Measurements from ENCODE around the gene PTGES3. TPM values are rescaled to one million over a fixed set of nuclear protein-coding genes. Genes with fewer than 3 reads are reported as not detected.

PTGES3 gene
- total RNA-seq, 2 experiments from 2014 or later: 240 to 241 TPM

- Mint-ChIP-seq H3K4me1 (peaks cover 68% of the 10 kb centered on the region), H3K27ac (peak overlapping the region; percentile 48), H3K4me3 (peak overlapping the region; percentile 96), H3K36me3 (ENCODE audit: low read depth) (peaks cover 34% of the 10 kb centered on the region), H3K27me3 (no peaks in the 10 kb centered on the region), H3K9me3 (no peaks in the 10 kb centered on the region)
- ChIA-PET POLR2A (interaction anchor here (1.7 to 5.5 kb wide), 2 partner anchors 13 to 151 kb away, joined by 3 to 103 read pairs; partner anchors contain the start of gene ATP5F1B), CTCF (interaction anchor here (0.7 kb wide), 1 partner anchor 49 kb away, joined by 3 read pairs; no protein-coding TSS in a partner anchor)
- DNase-seq: no peak
These were observed 55.2 kb downstream of the PTGES3 start for GRCh38 chr12:56632701-56633467.

DNA sequence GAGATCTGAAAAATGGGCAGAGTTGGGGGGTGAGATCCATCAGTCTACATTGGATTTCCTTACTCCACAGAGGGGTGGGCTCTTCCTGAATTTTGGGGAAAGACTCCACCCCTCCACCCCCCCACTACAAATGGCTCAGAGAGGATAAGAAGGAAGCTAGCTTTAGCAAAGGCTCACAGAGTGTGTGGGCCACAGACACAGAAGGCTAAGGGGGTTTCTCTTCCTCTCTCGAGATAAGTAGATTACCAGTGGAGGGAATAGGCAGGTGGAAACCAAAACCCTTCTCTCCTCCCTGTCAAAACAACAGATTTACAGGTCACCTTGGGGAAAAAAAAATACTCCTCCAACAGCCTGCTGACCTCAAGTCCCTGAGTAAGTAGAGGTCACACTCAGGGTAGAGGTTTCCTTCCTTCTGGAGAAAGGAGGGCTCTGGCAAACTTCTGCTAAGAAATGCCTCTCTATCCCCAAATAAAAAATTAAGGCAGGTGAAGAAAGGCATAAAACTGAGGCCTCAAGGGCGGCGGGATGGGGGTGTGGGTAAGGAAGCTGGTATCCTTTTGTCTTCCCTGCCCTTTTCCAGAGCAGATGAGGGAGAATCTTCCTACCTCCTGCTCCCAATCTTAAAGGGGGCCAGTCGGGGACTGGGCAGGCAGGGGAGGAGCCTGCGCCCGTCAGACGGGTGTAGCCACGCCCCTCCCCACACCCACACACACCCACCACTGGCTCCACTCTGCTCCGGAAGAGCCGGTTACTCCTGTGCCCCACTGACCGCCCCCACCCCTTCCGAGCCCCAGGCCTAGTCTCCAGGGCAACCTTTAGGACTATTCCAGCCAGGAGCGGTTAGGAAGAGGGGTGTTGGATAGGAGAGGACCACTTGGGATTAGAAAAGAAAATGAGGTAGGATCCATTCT lies 56.0 kb downstream of the PTGES3 start:
- CTCF ChIA-PET: no interaction called here
- Mint-ChIP-seq H3K27me3 (no peaks in the 10 kb centered on the region), H3K4me1 (peaks cover 63% of the 10 kb centered on the region), H3K4me3 (peak overlapping the region; percentile 48), H3K9me3 (no peaks in the 10 kb centered on the region), H3K27ac (peak overlapping the region; percentile 48), H3K36me3 (ENCODE audit: low read depth) (peaks cover 27% of the 10 kb centered on the region)
- DNase-seq: peak; percentile 67
- POLR2A ChIA-PET: interaction anchor here (1.2 kb wide), 2 partner anchors 52 to 93 kb away, joined by 3 to 6 read pairs; partner anchors contain the start of gene NACA

GRCh38 chr12:56630180-56630632 lies 57.9 kb downstream of the PTGES3 start, which contains the start of gene BAZ2A:
Gene BAZ2A (minus strand): TSS chr12:56630326. CDS start chr12:56617530, 12,796 bp downstream.
- peaks cover 69% of the 10 kb centered on the region for H3K4me1 Mint-ChIP-seq
- peaks cover 39% of the 10 kb centered on the region for H3K36me3 Mint-ChIP-seq (ENCODE audit: low read depth)
- peak within 1 kb of the TSS; percentile 86 for H3K27ac Mint-ChIP-seq
- ChIA-PET POLR2A (interaction anchor here (1.0 to 3.5 kb wide), 13 partner anchors 8 to 448 kb away, joined by 3 to 71 read pairs (median 8); partner anchors contain the start of genes ATP5F1B, CNPY2, CS and NACA), CTCF (interaction anchor here (0.8 to 2.3 kb wide), 4 partner anchors 9 to 609 kb away, joined by 4 to 11 read pairs (median 4); partner anchors contain the start of gene SMARCC2)
- peak within 1 kb of the TSS; percentile 92 for H3K4me3 Mint-ChIP-seq
- no peaks in the 10 kb centered on the region for H3K9me3 Mint-ChIP-seq
- no peaks in the 10 kb centered on the region for H3K27me3 Mint-ChIP-seq
- peak; percentile 91 for DNase-seq

DNA sequence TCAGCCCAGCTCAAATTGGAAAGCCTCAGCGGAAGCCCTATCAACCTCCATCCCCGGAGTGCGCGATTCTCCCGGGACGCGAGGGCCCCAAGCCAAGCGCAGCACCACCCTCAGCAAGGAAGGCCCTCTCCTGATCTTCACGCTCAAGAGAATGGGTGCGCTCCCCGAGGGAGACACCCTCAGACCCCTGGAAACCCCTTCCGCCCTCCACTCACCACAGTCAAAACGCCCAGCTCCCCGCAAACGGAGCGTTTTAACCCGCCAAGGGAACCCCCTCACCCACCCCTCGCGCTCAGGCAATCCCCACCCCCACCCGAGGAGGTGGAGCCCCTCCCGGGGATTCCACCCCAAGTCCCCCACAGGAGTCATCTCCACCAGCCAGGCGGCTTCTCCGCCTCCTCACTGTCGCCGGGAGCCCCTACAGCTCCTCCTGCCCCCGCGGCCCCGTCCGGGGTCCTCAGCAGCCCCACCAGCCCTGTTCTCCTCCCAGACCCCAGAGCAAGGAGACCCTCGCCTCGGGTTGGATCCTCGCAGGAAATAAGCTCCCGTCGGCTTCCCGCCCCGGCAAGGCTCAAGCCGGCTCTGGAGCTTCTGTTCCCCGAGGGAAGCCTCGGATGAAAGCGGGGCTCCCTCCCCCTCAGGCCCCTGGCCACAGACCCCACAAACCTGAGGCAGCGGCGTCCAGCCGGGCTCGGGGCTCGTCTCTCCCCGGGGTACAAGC lies 58.5 kb downstream of the PTGES3 start:
- DNase-seq: peak; percentile 41
- Mint-ChIP-seq H3K9me3 (no peaks in the 10 kb centered on the region), H3K36me3 (ENCODE audit: low read depth) (peaks cover 38% of the 10 kb centered on the region), H3K27ac (peak overlapping the region; percentile 86), H3K27me3 (no peaks in the 10 kb centered on the region), H3K4me3 (peak overlapping the region; percentile 92), H3K4me1 (peaks cover 70% of the 10 kb centered on the region)
- ChIA-PET POLR2A (interaction anchor here (0.7 to 3.5 kb wide), 23 partner anchors 8 to 525 kb away, joined by 3 to 71 read pairs (median 5); partner anchors contain the start of genes ATP5F1B, CNPY2, CS and NACA), CTCF (interaction anchor here (0.8 to 2.3 kb wide), 12 partner anchors 9 to 610 kb away, joined by 3 to 11 read pairs (median 4); partner anchors contain the start of gene SMARCC2)

DNA sequence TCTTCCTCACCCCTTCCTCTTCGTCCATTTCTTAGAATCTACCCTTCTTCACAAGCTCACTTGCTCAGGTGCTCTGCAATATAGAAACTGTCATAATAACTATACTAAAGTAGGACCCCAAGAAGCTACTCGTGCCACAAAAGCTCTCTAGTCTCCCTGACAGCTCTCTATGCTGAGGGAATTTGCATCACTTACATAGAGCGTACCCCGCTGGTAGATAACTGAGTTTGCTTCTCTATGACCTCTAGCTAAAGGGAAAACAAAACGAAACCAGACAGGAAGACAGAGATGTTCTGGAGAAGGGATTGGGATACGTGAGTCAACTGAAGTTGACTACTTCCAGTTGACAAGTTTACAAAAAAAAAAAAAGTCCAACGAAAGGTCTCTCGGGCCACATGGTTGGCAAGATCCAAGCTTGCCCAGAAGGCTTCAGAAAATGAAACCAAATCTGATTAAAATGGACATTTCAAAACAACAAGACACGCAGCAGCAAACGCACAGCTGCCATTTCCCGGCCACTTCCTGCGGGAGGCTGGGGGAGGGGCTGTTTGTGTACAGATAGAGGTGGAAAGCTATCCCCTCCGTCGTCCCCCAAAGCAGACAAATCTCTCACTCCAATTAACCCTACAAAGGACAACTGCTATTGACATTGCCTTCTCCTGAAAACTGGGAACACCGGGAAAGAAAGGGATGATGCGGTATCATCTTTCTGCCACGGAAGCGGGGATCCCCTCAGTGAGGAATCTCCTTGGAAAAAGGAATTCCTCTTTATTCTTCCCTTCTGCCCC lies 59.2 kb downstream of the PTGES3 start:
- ChIA-PET CTCF (interaction anchor here (0.7 to 9.2 kb wide), 18 partner anchors 7 to 484 kb away, joined by 3 to 80 read pairs (median 4); partner anchors contain the start of genes ATP5F1B and SMARCC2), POLR2A (interaction anchor here (0.6 to 3.5 kb wide), 29 partner anchors 7 to 525 kb away, joined by 3 to 71 read pairs (median 4); partner anchors contain the start of genes ATP5F1B, CNPY2, NACA and PA2G4)
- Mint-ChIP-seq H3K4me1 (peaks cover 68% of the 10 kb centered on the region), H3K27me3 (no peaks in the 10 kb centered on the region), H3K36me3 (ENCODE audit: low read depth) (peaks cover 44% of the 10 kb centered on the region), H3K4me3 (peak overlapping the region; percentile 92), H3K9me3 (no peaks in the 10 kb centered on the region), H3K27ac (peak overlapping the region; percentile 86)
- peak; percentile 76 for DNase-seq

DNA sequence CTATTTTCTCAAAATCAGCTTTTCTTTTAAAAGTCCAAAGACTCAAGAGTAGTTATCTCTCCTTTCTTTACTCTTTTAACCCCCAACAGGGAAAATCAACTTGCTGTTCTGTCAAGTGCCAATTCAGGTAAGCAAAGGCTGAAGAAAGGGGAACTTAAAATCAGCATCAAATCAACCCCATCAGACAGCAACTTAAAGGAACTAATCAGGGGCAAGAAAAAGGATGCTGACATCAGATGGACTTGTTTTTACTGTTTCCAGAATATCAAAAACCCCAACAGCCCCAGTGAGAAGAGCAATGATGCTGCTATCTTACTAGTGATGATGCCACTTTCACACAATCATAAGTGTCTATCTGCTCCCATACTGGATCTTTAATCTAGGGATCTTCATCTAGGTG lies 61.4 kb downstream of the PTGES3 start:
- Mint-ChIP-seq H3K27ac (peak overlapping the region; percentile 11), H3K4me1 (peaks cover 57% of the 10 kb centered on the region), H3K9me3 (no peaks in the 10 kb centered on the region), H3K4me3 (no peak overlapping the region), H3K27me3 (no peaks in the 10 kb centered on the region), H3K36me3 (ENCODE audit: low read depth) (peaks cover 55% of the 10 kb centered on the region)
- ChIA-PET POLR2A (interaction anchor here (0.6 to 3.1 kb wide), 4 partner anchors 10 to 110 kb away, joined by 3 to 17 read pairs (median 4); no protein-coding TSS in a partner anchor), CTCF (interaction anchor here (1.1 to 9.2 kb wide), 2 partner anchors 9 to 113 kb away, joined by 4 to 80 read pairs; no protein-coding TSS in a partner anchor)
- DNase-seq: no peak

- peaks cover 55% of the 10 kb centered on the region for H3K36me3 Mint-ChIP-seq (ENCODE audit: low read depth)
- DNase-seq: no peak
- ChIA-PET POLR2A (interaction anchor here (1.0 to 2.1 kb wide), 2 partner anchors 13 to 490 kb away, joined by 3 to 6 read pairs; no protein-coding TSS in a partner anchor), CTCF (interaction anchor here (9.2 kb wide), 1 partner anchor 13 kb away, joined by 80 read pairs; no protein-coding TSS in a partner anchor)
- H3K27ac Mint-ChIP-seq: no peak overlapping the region
- no peak overlapping the region for H3K4me3 Mint-ChIP-seq
- H3K9me3 Mint-ChIP-seq: no peaks in the 10 kb centered on the region
- H3K27me3 Mint-ChIP-seq: no peaks in the 10 kb centered on the region
- H3K4me1 Mint-ChIP-seq: peaks cover 31% of the 10 kb centered on the region
These were observed 65.5 kb downstream of the PTGES3 start for GRCh38 chr12:56622535-56622934.

DNA sequence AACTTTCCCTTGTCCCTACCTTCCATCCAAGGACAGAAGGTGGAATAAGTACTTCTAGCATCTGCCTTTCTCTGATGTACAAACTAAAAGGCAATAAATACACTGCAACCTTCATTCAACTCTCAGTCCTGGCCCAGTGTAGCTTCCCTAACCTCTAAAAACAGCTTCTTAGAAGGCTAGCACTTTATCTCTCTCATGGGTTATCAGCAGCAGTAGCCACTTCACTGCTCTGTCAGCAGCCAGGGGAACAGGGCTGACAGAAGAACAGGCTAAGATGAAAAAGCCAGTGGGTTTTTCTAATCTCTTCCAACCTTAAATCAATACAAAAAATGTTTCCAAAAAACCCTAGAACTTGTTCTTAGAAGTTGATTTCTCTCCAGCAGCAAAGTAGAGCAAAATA lies 71.2 kb downstream of the PTGES3 start:
- no peak overlapping the region for H3K27ac Mint-ChIP-seq
- no peaks in the 10 kb centered on the region for H3K4me1 Mint-ChIP-seq
- CTCF ChIA-PET: interaction anchor here (1.3 kb wide), 1 partner anchor 20 kb away, joined by 3 read pairs; no protein-coding TSS in a partner anchor
- no peak overlapping the region for H3K4me3 Mint-ChIP-seq
- DNase-seq: no peak
- no peaks in the 10 kb centered on the region for H3K9me3 Mint-ChIP-seq
- H3K27me3 Mint-ChIP-seq: no peaks in the 10 kb centered on the region
- POLR2A ChIA-PET: interaction anchor here (1.6 kb wide), 1 partner anchor 12 kb away, joined by 4 read pairs; no protein-coding TSS in a partner anchor
- peaks cover 76% of the 10 kb centered on the region for H3K36me3 Mint-ChIP-seq (ENCODE audit: low read depth)

- H3K4me1 Mint-ChIP-seq: no peaks in the 10 kb centered on the region
- no peak for DNase-seq
- ChIA-PET CTCF (no interaction called here), POLR2A (interaction anchor here (1.6 kb wide), 1 partner anchor 13 kb away, joined by 4 read pairs; no protein-coding TSS in a partner anchor)
- H3K9me3 Mint-ChIP-seq: no peaks in the 10 kb centered on the region
- no peak overlapping the region for H3K27ac Mint-ChIP-seq
- peaks cover 83% of the 10 kb centered on the region for H3K36me3 Mint-ChIP-seq (ENCODE audit: low read depth)
- no peaks in the 10 kb centered on the region for H3K27me3 Mint-ChIP-seq
- H3K4me3 Mint-ChIP-seq: no peak overlapping the region
These were observed 71.8 kb downstream of the PTGES3 start for GRCh38 chr12:56616244-56616643.

GRCh38 chr12:56614627-56615026 lies 73.5 kb downstream of the PTGES3 start:
- POLR2A ChIA-PET: interaction anchor here (1.8 kb wide), 1 partner anchor 14 kb away, joined by 5 read pairs; no protein-coding TSS in a partner anchor

More at GRCh38 chr12:56614627-56615026, 73.5 kb downstream of the PTGES3 start:
- no peaks in the 10 kb centered on the region for H3K4me1 Mint-ChIP-seq
- no peaks in the 10 kb centered on the region for H3K9me3 Mint-ChIP-seq
- no peak for DNase-seq
- H3K27me3 Mint-ChIP-seq: no peaks in the 10 kb centered on the region
- CTCF ChIA-PET: no interaction called here
- H3K4me3 Mint-ChIP-seq: no peak overlapping the region
- H3K36me3 Mint-ChIP-seq (ENCODE audit: low read depth): peaks cover 90% of the 10 kb centered on the region
- H3K27ac Mint-ChIP-seq: no peak overlapping the region

Measured in activated CD4-positive, alpha-beta memory T cell treated with anti-CD3 and anti-CD28 coated beads, Interleukin-2, amount 10 ng/mL, durations not matched to agents 7 days and 5 days (primary cell).